H1 (cell line): ENCODE data around the gene ZNF532. TPM values are rescaled to one million over a fixed set of nuclear protein-coding genes. Genes with fewer than 3 reads are reported as not detected.

ENCODE experiments used
- CTCF ChIA-PET: fragments of 300-600 bp; sonication (Branson Sonifier 250); formaldehyde crosslinking; loops from one replicate; lab custom pipeline; 2021; ENCODE audit not compliant: partially characterized antibody; lab: Charles Lee
- POLR2A ChIA-PET: fragments of 300-600 bp; sonication (Branson Sonifier 250); formaldehyde crosslinking; loops from one replicate; lab custom pipeline; 2021; ENCODE audit warnings: inconsistent platforms; ENCODE audit not compliant: partially characterized antibody; lab: Charles Lee
- DNase-seq, 2 experiments: peaks; one replicate each; pipeline versions ENCODE4 v3.0.0 to v3.0.0-alpha.2; 2010 to 2022; ENCODE audit warnings: low spot score in 2 of 2, low read depth in 1 of 2, mixed read lengths in 1 of 2
- FAIRE-seq: peaks from 2 replicates; lab custom pipeline; 2011; peaks lifted over from hg19 to GRCh38; lab: Jason Lieb, UNC
- H2AFZ ChIP-seq: 2 replicates; pipeline ENCODE4 v1.8.1; 2012; ENCODE audit warnings: low read length, inconsistent platforms
- H2AK5ac ChIP-seq: 2 replicates; pipeline ENCODE4 v1.6.1; 2013; ENCODE audit warnings: low read depth, low read length
- H2BK120ac ChIP-seq: replicated peaks from 2 replicates; pipeline ENCODE3; 2013; ENCODE audit warnings: low read depth, low read length, inconsistent platforms
- H2BK12ac ChIP-seq: 2 replicates; pipeline ENCODE4 v1.6.1; 2013; ENCODE audit warnings: low read depth, low read length
- H2BK15ac ChIP-seq: 2 replicates; pipeline ENCODE4 v1.6.1; 2013; ENCODE audit warnings: low read length
- H2BK20ac ChIP-seq: 2 replicates; pipeline ENCODE4 v1.6.1; 2013; ENCODE audit warnings: low read length
- H2BK5ac ChIP-seq: 2 replicates; pipeline ENCODE4 v1.6.1; 2013; ENCODE audit warnings: low read depth, low read length
- H3K14ac ChIP-seq: 2 replicates; pipeline ENCODE4 v1.6.1; 2013; ENCODE audit warnings: inconsistent platforms; ENCODE audit not compliant: insufficient read length
- H3K18ac ChIP-seq: 2 replicates; pipeline ENCODE4 v1.6.1; 2013; ENCODE audit warnings: low read length; ENCODE audit errors: extremely low read depth
- H3K23ac ChIP-seq: 2 replicates; pipeline ENCODE4 v1.6.1; 2013; ENCODE audit warnings: inconsistent platforms; ENCODE audit not compliant: insufficient read length
- H3K23me2 ChIP-seq: 2 replicates; pipeline ENCODE4 v1.6.1; 2013; ENCODE audit warnings: low read depth, low read length
- H3K27ac ChIP-seq: 2 replicates; pipeline ENCODE4 v1.6.1; 2011; ENCODE audit warnings: low read depth, low read length, inconsistent platforms
- H3K27me3 ChIP-seq, 4 experiments: replicated peaks in 1 of 4; 1 replicate in 1 of 4; 2 replicates in 3 of 4; pipeline versions ENCODE4 v1.6.1 to v1.8.1; 2011 to 2013; ENCODE audit warnings: low read length in 3 of 4, mild to moderate bottlenecking in 3 of 4, inconsistent platforms in 2 of 4, mixed read lengths in 2 of 4, moderate library complexity in 1 of 4; ENCODE audit not compliant: control insufficient read depth in 3 of 4, insufficient read depth in 3 of 4; ENCODE audit errors: extremely low read depth in 1 of 4
- H3K36me3 ChIP-seq, 4 experiments: 2 replicates each; pipeline versions ENCODE4 v1.6.1 to v1.8.1; 2011 to 2013; ENCODE audit warnings: mild to moderate bottlenecking in 4 of 4, low read length in 3 of 4, moderate library complexity in 2 of 4, control low read depth in 1 of 4, inconsistent platforms in 1 of 4; ENCODE audit not compliant: insufficient read depth in 4 of 4, control insufficient read depth in 2 of 4
- H3K4ac ChIP-seq: replicated peaks from 2 replicates; pipeline ENCODE3; 2013; ENCODE audit warnings: low read length, low read depth, mixed read lengths, inconsistent platforms; ENCODE audit not compliant: insufficient read length
- H3K4me1 ChIP-seq, 4 experiments: replicated peaks in 1 of 4; 1 replicate in 1 of 4; 2 replicates in 3 of 4; pipeline versions ENCODE4 v1.6.1 to v1.8.1; 2011 to 2013; ENCODE audit warnings: low read length in 3 of 4, inconsistent platforms in 2 of 4, mixed read lengths in 1 of 4; ENCODE audit not compliant: insufficient read depth in 4 of 4, control insufficient read depth in 3 of 4
- H3K4me2 ChIP-seq, 2 experiments: 2 replicates each; pipeline versions ENCODE4 v1.6.1 to v1.8.1; 2011 to 2013; ENCODE audit warnings: low read depth in 2 of 2, low read length in 2 of 2, control low read depth in 1 of 2, inconsistent platforms in 1 of 2, mild to moderate bottlenecking in 1 of 2; ENCODE audit not compliant: insufficient read depth in 1 of 2
- H3K4me3 ChIP-seq, 4 experiments: fragments of 200-600, 300-600 bp in 1 of 4; sonication (generic), shearing (Covaris generic), sonication (Bioruptor Twin) in 1 of 4; 2 replicates each; pipeline versions ENCODE4 v1.5.1 to v1.8.1; 2011 to 2016; ENCODE audit warnings: low read length in 4 of 4, low read depth in 3 of 4, control low read depth in 2 of 4, inconsistent platforms in 2 of 4, mild to moderate bottlenecking in 2 of 4, mixed read lengths in 1 of 4, moderate library complexity in 1 of 4; ENCODE audit not compliant: insufficient read depth in 2 of 4; ENCODE audit errors: extremely low read depth in 1 of 4
- H3K56ac ChIP-seq: replicated peaks from 2 replicates; pipeline ENCODE3; 2013; ENCODE audit warnings: low read depth, mild to moderate bottlenecking, mixed read lengths, low read length, inconsistent platforms; ENCODE audit not compliant: insufficient read length
- H3K79me1 ChIP-seq: 2 replicates; pipeline ENCODE4 v1.6.1; 2013; ENCODE audit warnings: low read depth, low read length, control low read depth
- H3K79me2 ChIP-seq, 2 experiments: 2 replicates each; pipeline versions ENCODE4 v1.6.1 to v1.8.1; 2012 to 2013; ENCODE audit warnings: low read length in 2 of 2, mild to moderate bottlenecking in 2 of 2, inconsistent platforms in 1 of 2; ENCODE audit not compliant: insufficient read depth in 2 of 2, control insufficient read depth in 1 of 2
- H3K9ac ChIP-seq, 4 experiments: replicated peaks in 1 of 4; 1 replicate in 1 of 4; 2 replicates in 3 of 4; pipeline versions ENCODE4 v1.6.1 to v1.8.1; 2011 to 2013; ENCODE audit warnings: low read depth in 3 of 4, low read length in 3 of 4, control low read depth in 2 of 4, mild to moderate bottlenecking in 2 of 4, moderate library complexity in 2 of 4, inconsistent platforms in 1 of 4; ENCODE audit errors: extremely low read depth in 1 of 4
- H3K9me3 ChIP-seq, 2 experiments: 2 replicates each; pipeline versions ENCODE4 v1.6.1 to v1.8.1; 2012 to 2013; ENCODE audit warnings: mild to moderate bottlenecking in 2 of 2, moderate library complexity in 2 of 2, control low read depth in 1 of 2, inconsistent platforms in 1 of 2, low read depth in 1 of 2, low read length in 1 of 2, mixed read lengths in 1 of 2; ENCODE audit not compliant: insufficient read depth in 2 of 2
- H4K20me1 ChIP-seq, 2 experiments: replicated peaks in 1 of 2; 2 replicates each; pipeline versions ENCODE3 to v1.8.1; 2011 to 2013; ENCODE audit warnings: inconsistent platforms in 2 of 2, low read length in 2 of 2, mild to moderate bottlenecking in 1 of 2; ENCODE audit not compliant: insufficient read depth in 2 of 2, control insufficient read depth in 1 of 2
- H4K5ac ChIP-seq: 2 replicates; pipeline ENCODE4 v1.6.1; 2013; ENCODE audit warnings: low read length, low read depth, mixed read lengths, inconsistent platforms; ENCODE audit not compliant: insufficient read length
- H4K8ac ChIP-seq: 2 replicates; pipeline ENCODE4 v1.8.0; 2013; ENCODE audit warnings: mild to moderate bottlenecking, moderate library complexity, low read length, inconsistent platforms; ENCODE audit not compliant: insufficient read depth; ENCODE audit errors: extremely low read depth
- H4K91ac ChIP-seq: replicated peaks from 2 replicates; pipeline ENCODE3; 2013; ENCODE audit warnings: low read length, mixed read lengths, inconsistent platforms; ENCODE audit not compliant: insufficient read length
- CHD2 ChIP-seq: IDR thresholded peaks from 2 replicates; pipeline ENCODE4 v1.6.1; 2012; ENCODE audit warnings: low read length, improper control_type of control experiment
- GTF2F1 ChIP-seq: IDR thresholded peaks from 2 replicates; pipeline ENCODE4 v1.6.1; 2012; ENCODE audit warnings: low read depth, low read length, improper control_type of control experiment, borderline replicate concordance
- KDM1A ChIP-seq: fragments of 200-600, 300-600 bp; sonication (generic); IDR thresholded peaks from 2 replicates; pipeline ENCODE4 v1.7.1; 2016; ENCODE audit warnings: mild to moderate bottlenecking, low read length, borderline replicate concordance
- MAFK ChIP-seq: IDR thresholded peaks from 2 replicates; pipeline ENCODE4 v1.6.1; 2012; ENCODE audit warnings: low read depth, mild to moderate bottlenecking, improper control_type of control experiment, low read length
- NANOG ChIP-seq: IDR thresholded peaks from 2 replicates; pipeline ENCODE4 v1.6.1; 2011; ENCODE audit warnings: low read length, low read depth, mild to moderate bottlenecking, inconsistent platforms; ENCODE audit not compliant: insufficient read depth, poor library complexity, severe bottlenecking
- POU5F1 ChIP-seq: IDR thresholded peaks from 2 replicates; pipeline ENCODE4 v1.6.1; 2011; ENCODE audit warnings: low read depth, mild to moderate bottlenecking, low read length, moderate library complexity
- RAD21 ChIP-seq, 2 experiments: IDR thresholded peaks in 1 of 2; conservative IDR thresholded peaks in 1 of 2; 2 replicates each; pipeline ENCODE4 v1.6.1; 2011; ENCODE audit warnings: low read depth in 2 of 2, low read length in 2 of 2, improper control_type of control experiment in 1 of 2, inconsistent platforms in 1 of 2, mild to moderate bottlenecking in 1 of 2, moderate library complexity in 1 of 2
- SIN3A ChIP-seq, 2 experiments: IDR thresholded peaks in 1 of 2; conservative IDR thresholded peaks in 1 of 2; 2 replicates each; pipeline ENCODE4 v1.6.1; 2011 to 2012; ENCODE audit warnings: low read length in 2 of 2, improper control_type of control experiment in 1 of 2, low read depth in 1 of 2, mild to moderate bottlenecking in 1 of 2
- SIX5 ChIP-seq: IDR thresholded peaks from 2 replicates; pipeline ENCODE4 v1.6.1; 2011; ENCODE audit warnings: mild to moderate bottlenecking, low read depth, low read length
- SUZ12 ChIP-seq: fragments of 200-600 bp; sonication (generic); IDR thresholded peaks from 2 replicates; pipeline ENCODE4 v1.6.1; 2012; ENCODE audit warnings: mild to moderate bottlenecking, inconsistent platforms, low read length, moderate library complexity, mixed read lengths
- TCF12 ChIP-seq: IDR thresholded peaks from 2 replicates; pipeline ENCODE4 v1.6.1; 2011; ENCODE audit warnings: low read depth, mild to moderate bottlenecking, low read length
- WGBS, 2 experiments: shearing (Covaris generic) in 1 of 2; methylation state at CpG; one replicate each; pipeline versions ENCODE4 v1.1.6 to v1.1.7; 2013 to 2015; ENCODE audit warnings: low lambda C conversion rate in 2 of 2, mixed read lengths in 2 of 2, inconsistent platforms in 1 of 2, low coverage in 1 of 2, missing lambda C conversion rate in 1 of 2; ENCODE audit not compliant: insufficient replicate concordance in 2 of 2, insufficient coverage in 1 of 2, insufficient read length in 1 of 2; ENCODE audit errors: extremely low coverage in 1 of 2, missing lambda C conversion rate in 1 of 2; 5-methylcytosine and 5-hydroxymethylcytosine counted together
- polyA plus RNA-seq, 7 experiments: library from polyadenylated mRNA; depleted of rRNA in 3 of 7; stranded (reverse) in 5 of 7; unstranded in 2 of 7; fragments of >200 nt in 5 of 7; fragments of 200-250 nt in 2 of 7; gene quantifications; 1 replicate in 5 of 7; 2 replicates in 1 of 7; 4 replicates in 1 of 7; pipeline versions ENCODE4 v1.2.1 to v1.2.3, GENCODE V29; 2011 to 2013; ENCODE audit warnings: missing spikeins in 2 of 7, mixed read lengths in 2 of 7
- total RNA-seq: library from RNA; stranded (reverse); fragmentation: NEBNext Ultra II Directional; extraction: Animal tissue kit (Norgen Biotek cat#: 25700); gene quantifications from 2 replicates; pipeline ENCODE4 v1.2.1, GENCODE V29; 2021
- TF ChIP-seq, protein P1 (sequence below): IDR thresholded peaks from 2 replicates; pipeline ENCODE4 v1.6.1; 2012; ENCODE audit warnings: inconsistent platforms
- TF ChIP-seq, protein P2 (sequence below): IDR thresholded peaks from 2 replicates; pipeline ENCODE4 v1.6.1; 2012; ENCODE audit warnings: inconsistent platforms

The ZNF532 gene
- total and polyA plus RNA-seq, 2 of the 8 experiments (the other 6 are each of a cell fraction or from before 2014, with no cell fraction given), result 143 to 240 TPM

DNA sequence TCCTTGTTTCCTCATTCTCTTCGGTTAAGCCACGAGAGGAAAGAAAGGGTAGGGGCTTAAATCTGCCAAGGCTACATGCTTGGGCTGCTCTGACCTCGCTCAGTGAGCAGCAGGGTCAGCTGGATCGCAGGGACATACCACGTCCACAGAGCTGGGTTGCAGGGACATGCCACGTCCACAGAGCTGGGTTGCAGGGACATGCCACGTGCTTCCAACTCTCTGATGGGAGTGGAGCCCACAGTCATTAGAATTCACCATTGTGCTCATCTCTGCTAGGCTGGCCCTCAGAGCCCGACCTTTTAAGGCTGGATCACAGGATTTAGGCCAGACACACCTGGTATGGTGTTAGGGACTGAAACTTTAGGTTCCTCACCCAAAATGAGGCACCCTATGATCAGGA is 167.6 kb downstream of the ZNF532 start:
- no peak for FAIRE-seq
- TF ChIP-seq, protein P1, sequence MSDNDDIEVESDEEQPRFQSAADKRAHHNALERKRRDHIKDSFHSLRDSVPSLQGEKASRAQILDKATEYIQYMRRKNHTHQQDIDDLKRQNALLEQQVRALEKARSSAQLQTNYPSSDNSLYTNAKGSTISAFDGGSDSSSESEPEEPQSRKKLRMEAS, result no peak
- TF ChIP-seq, protein P2, sequence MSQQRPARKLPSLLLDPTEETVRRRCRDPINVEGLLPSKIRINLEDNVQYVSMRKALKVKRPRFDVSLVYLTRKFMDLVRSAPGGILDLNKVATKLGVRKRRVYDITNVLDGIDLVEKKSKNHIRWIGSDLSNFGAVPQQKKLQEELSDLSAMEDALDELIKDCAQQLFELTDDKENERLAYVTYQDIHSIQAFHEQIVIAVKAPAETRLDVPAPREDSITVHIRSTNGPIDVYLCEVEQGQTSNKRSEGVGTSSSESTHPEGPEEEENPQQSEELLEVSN, result no peak
- TF ChIP-seq CHD2 (no peak), KDM1A (no peak), TCF12 (no peak), NANOG (no peak), GTF2F1 (no peak), SIX5 (no peak), MAFK (no peak), SUZ12 (no peak), POU5F1 (no peak), SIN3A (conservative IDR thresholded peaks at IDR 0.05 in 1 of 2, IDR thresholded peaks at IDR 0.05 in 1 of 2; ENCODE audit: low read depth in 1 of 2, low read length in 2 of 2) (no peak), RAD21 (IDR thresholded peaks at IDR 0.05 in 1 of 2, conservative IDR thresholded peaks at IDR 0.05 in 1 of 2; ENCODE audit: low read depth in 2 of 2, low read length in 2 of 2) (no peak)

More for the DNA sequence above, 167.6 kb downstream of the ZNF532 start:
- H3K23ac ChIP-seq, result no peak overlapping the region
- H3K14ac ChIP-seq, result no peak overlapping the region
- peak overlapping the region; percentile 45 for H4K91ac ChIP-seq
- H3K36me3 ChIP-seq, result no peaks in the 10 kb centered on the region
- H3K4me1 ChIP-seq, result peaks cover 0 to 3% (median 1%) of the 10 kb centered on the region in 4 experiments; a peak in 3 of 7 replicates
- no peaks in the 10 kb centered on the region for H4K20me1 ChIP-seq
- H4K5ac ChIP-seq, result no peak overlapping the region
- no peak overlapping the region for H2BK20ac ChIP-seq
- no peak overlapping the region for H3K4me2 ChIP-seq
- ChIA-PET POLR2A (no interaction called here), CTCF (interaction anchor here (3.4 kb wide), 1 partner anchor 264 kb away, joined by 15 read pairs; no protein-coding TSS in a partner anchor)
- H3K23me2 ChIP-seq, result no peaks in the 10 kb centered on the region
- H3K27ac ChIP-seq, result no peak overlapping the region
- H3K56ac ChIP-seq, result no peak overlapping the region
- no peak overlapping the region for H2BK120ac ChIP-seq
- WGBS, 2 experiments, result 83% methylated on average over 8 of the region's 8 CpGs; no CpG with 5 or more reads in 1 of the 2 experiments
- H2BK12ac ChIP-seq, result 0 out of 2 replicates have a peak overlapping the region, but pooled peaks have one; percentile 45
- H3K18ac ChIP-seq, result no peak overlapping the region
- H3K4me3 ChIP-seq, result no peak overlapping the region
- H4K8ac ChIP-seq, result no peak overlapping the region
- no peaks in the 10 kb centered on the region for H3K79me1 ChIP-seq
- no peaks in the 10 kb centered on the region for H3K79me2 ChIP-seq
- H2BK15ac ChIP-seq, result 0 out of 2 replicates have a peak overlapping the region, but pooled peaks have one; percentile 13
- H3K27me3 ChIP-seq, result no peaks in the 10 kb centered on the region
- no peaks in the 10 kb centered on the region for H3K9me3 ChIP-seq
- DNase-seq, result peak in 1 of 2 experiments; percentile 35
- H2AK5ac ChIP-seq, result no peak overlapping the region
- no peak overlapping the region for H3K9ac ChIP-seq
- H3K4ac ChIP-seq, result no peak overlapping the region
- no peak overlapping the region for H2BK5ac ChIP-seq
- H2AFZ ChIP-seq, result no peak overlapping the region
